Body of pancreas (tissue), 4 donors: ENCODE data around the gene NISCH. TPM values are rescaled to one million over a fixed set of nuclear protein-coding genes. Genes with fewer than 3 reads are reported as not detected.

ENCODE experiments used
- ATAC-seq: fragments of 150-250 bp; one replicate; pipeline ENCODE4 v1.9.1; 2016
- DNase-seq, 4 donors: peaks; one replicate each; pipeline ENCODE4 v3.0.0-alpha.2; 2019
- H3K27ac ChIP-seq, 4 donors: fragments of 200-600 bp; sonication (generic); 1 replicate in 3 of 4; 2 replicates in 1 of 4; pipeline versions ENCODE4 v1.5.1 to v1.6.1; 2016 to 2019; ENCODE audit warnings: mild to moderate bottlenecking in 1 of 4, mixed read lengths in 1 of 4, moderate library complexity in 1 of 4
- H3K27me3 ChIP-seq, 2 donors: fragments of 200-600 bp; sonication (generic); one replicate each; pipeline ENCODE4 v1.6.0; 2016; ENCODE audit warnings: mild to moderate bottlenecking in 1 of 2
- H3K36me3 ChIP-seq, 2 donors: fragments of 200-600 bp; sonication (generic); replicated peaks in 1 of 2; 2 replicates each; pipeline ENCODE4 v1.5.1; 2016; ENCODE audit warnings: low read depth in 2 of 2; ENCODE audit not compliant: insufficient read depth in 1 of 2
- H3K4me1 ChIP-seq: fragments of 200-600 bp; sonication (generic); one replicate; pipeline ENCODE4 v1.6.0; 2016
- H3K4me3 ChIP-seq, 2 donors: fragments of 200-600 bp; sonication (generic); 1 replicate in 1 of 2; 2 replicates in 1 of 2; pipeline ENCODE4 v1.5.1; 2016 to 2019
- H3K9me3 ChIP-seq, 3 donors: fragments of 200-600 bp; sonication (generic); 1 replicate in 2 of 3; 2 replicates in 1 of 3; pipeline ENCODE4 v1.5.1; 2016
- POLR2A ChIP-seq, 3 donors: fragments of 450-650 bp; IDR thresholded peaks; one replicate each; pipeline ENCODE4 v1.6.1; 2016; ENCODE audit warnings: antibody characterized with exemption in 3 of 3, mild to moderate bottlenecking in 2 of 3
- WGBS, 2 donors: methylation state at CpG; one replicate each; pipeline ENCODE4 v1.1.5; 2017; 5-methylcytosine and 5-hydroxymethylcytosine counted together
- intact Hi-C: fragments of 100-400 bp; cut with DNase I; formaldehyde crosslinking; loops from one replicate; pipeline ENCODE4 v1.15.1; 2023
- total RNA-seq, 2 donors: library from RNA; depleted of rRNA; stranded (reverse); fragments of >200 nt; gene quantifications; one replicate each; pipeline ENCODE4 v1.1.0, GENCODE V29; 2016
- TF ChIP-seq, protein P1 (sequence below), 7 experiments: fragments of 450-650 bp in 4 of 7; fragments of 200-600 bp in 3 of 7; sonication (generic) in 3 of 7; IDR thresholded peaks; one replicate each; pipeline ENCODE4 v1.5.1; 2016 to 2019; ENCODE audit warnings: antibody characterized with exemption in 7 of 7

NISCH gene
- total RNA-seq, 2 donors from 2014 or later: 58.9 to 115 TPM

DNA sequence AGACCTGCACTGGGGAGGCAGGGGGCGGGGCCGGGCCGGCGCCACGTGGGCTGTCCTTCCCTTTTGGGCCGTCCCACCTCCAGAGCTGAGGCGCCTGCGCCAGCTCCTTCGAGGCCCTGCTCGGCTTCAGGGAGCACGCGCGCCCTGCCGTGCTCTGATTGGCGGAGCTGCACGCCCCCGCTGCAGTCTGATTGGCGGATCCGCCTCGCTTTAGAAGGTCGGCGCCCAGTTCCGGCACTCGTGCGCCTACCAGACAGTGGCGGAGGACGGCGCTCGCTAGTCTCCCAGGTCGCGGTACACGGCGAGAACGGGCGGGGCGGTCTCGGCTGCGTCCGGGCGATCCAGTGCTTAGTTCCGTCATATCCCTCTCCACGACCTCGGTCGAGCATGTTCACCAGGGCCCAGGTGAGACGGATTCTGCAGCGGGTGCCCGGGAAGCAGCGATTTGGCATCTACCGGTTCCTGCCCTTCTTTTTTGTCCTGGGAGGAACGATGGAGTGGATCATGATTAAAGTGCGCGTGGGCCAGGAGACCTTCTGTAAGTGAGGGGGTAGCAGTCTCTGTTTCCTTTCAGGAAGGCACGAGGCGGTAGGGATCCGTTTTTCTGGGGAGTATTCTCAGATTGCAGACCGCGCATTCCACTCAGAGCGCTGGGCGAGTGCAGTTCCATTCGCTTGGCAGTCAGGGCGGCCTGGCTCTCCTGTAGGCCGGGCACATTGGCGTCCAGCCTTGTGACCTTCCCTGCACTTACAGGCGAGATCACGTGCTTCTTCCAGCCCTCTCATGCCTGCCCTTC is 81.2 kb downstream of the NISCH start, which contains the start of gene UQCC5:
TSS of gene UQCC5 (plus strand) at position 237 of the 796 bp plus-strand sequence. CDS start at position 388, 151 bp downstream.
- intact Hi-C loops: loop anchor here (10.0 kb wide), 1 partner anchor 82 kb away; the partner anchor contains the start of genes NISCH and TNNC1
- Histone ChIP-seq H3K4me3 (peak within 1 kb of the TSS; percentile 28 to 61), H3K27me3 (no peaks in the 10 kb centered on the region), H3K27ac (peak within 1 kb of the TSS; percentile 84 to 96 (median 92)), H3K36me3 (no peaks in the 10 kb centered on the region), H3K4me1 (peaks cover 55% of the 10 kb centered on the region), H3K9me3 (no peaks in the 10 kb centered on the region)
- WGBS, 2 donors: 1 to 2% methylated on average over 19 to 65 of the region's 65 CpGs
- TF ChIP-seq, protein P1, sequence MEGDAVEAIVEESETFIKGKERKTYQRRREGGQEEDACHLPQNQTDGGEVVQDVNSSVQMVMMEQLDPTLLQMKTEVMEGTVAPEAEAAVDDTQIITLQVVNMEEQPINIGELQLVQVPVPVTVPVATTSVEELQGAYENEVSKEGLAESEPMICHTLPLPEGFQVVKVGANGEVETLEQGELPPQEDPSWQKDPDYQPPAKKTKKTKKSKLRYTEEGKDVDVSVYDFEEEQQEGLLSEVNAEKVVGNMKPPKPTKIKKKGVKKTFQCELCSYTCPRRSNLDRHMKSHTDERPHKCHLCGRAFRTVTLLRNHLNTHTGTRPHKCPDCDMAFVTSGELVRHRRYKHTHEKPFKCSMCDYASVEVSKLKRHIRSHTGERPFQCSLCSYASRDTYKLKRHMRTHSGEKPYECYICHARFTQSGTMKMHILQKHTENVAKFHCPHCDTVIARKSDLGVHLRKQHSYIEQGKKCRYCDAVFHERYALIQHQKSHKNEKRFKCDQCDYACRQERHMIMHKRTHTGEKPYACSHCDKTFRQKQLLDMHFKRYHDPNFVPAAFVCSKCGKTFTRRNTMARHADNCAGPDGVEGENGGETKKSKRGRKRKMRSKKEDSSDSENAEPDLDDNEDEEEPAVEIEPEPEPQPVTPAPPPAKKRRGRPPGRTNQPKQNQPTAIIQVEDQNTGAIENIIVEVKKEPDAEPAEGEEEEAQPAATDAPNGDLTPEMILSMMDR (IDR thresholded peaks at IDR 0.05): peak in 2 of 7 experiments; percentile 5 to 17
- TF ChIP-seq POLR2A (IDR thresholded peaks at IDR 0.05): peak; percentile 95 to 98 (median 98)
- peak; percentile 98 to 99 (median 98) for DNase-seq
- peak; percentile 93 for ATAC-seq

DNA sequence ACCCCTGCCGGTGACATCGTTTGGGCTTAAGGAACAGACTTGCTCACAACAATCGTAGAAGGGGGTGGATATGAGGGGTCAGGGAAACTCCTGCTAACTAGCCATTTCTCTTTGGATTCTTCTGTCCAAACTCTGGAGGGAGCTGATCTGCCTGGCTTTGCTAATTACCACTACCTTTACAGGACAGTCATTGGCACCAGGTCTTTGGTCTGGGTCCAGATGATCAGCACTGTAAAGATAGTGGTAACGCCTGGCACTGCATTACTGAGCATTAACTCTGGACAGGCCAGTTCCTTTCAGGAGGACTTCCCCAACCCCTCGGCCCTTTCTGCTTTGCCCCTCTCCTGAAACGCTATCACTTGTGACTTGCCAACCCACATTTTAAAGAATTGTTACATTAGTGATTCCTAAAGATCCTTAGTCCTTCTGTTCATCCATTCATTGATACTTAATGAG is 81.8 kb downstream of the NISCH start:
- DNase-seq (no peak), ATAC-seq (no peak)
- Histone ChIP-seq H3K9me3 (no peaks in the 10 kb centered on the region), H3K27me3 (no peaks in the 10 kb centered on the region), H3K4me1 (peaks cover 55% of the 10 kb centered on the region), H3K36me3 (no peaks in the 10 kb centered on the region), H3K27ac (peak overlapping the region; percentile 84 to 96 (median 92)), H3K4me3 (peak overlapping the region; percentile 28 to 61)
- intact Hi-C loops: loop anchor here (10.0 kb wide), 1 partner anchor 82 kb away; the partner anchor contains the start of genes NISCH and TNNC1
- WGBS, 2 donors: 0 to 1% methylated on average over 6 of the region's 6 CpGs
- TF ChIP-seq POLR2A (IDR thresholded peaks at IDR 0.05): no peak
- TF ChIP-seq, protein P1 (IDR thresholded peaks at IDR 0.05): peak in 1 of 7 experiments; percentile 23

DNA sequence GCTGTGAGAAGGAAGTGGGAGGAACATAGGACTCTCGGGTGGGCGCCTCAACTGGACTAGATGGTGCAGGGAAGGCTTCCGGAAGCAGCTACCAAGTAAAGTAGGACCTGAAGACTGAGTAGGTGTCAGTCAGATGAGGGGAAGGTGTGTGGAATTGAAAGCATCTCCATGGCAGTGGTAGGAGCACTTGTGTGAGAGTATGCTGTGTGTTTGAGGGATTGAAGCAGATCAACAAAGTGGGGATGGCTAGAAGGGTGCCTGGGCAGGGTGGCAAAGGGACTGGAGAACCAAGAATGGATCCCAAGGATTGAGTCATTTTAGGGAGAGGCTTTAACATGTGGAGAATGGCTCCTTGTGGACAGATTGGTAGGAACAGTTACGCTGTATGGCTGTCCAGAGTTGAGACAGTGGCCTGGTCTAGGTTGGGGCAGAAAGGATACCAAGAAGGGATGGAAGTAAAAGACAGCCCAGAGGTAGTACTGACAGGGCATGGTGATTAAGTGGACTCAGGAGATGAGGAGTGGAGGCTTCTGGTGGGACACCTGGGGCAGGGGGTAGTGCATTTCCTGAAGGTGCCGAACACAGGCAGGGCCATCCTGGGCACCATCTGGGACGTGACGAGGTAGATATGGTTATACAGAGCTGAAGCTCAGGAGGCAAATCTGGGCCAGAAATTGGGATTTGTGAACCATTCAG is 82.5 kb downstream of the NISCH start:
- Histone ChIP-seq H3K27me3 (no peaks in the 10 kb centered on the region), H3K4me3 (no peak overlapping the region), H3K9me3 (no peaks in the 10 kb centered on the region), H3K4me1 (peaks cover 50% of the 10 kb centered on the region), H3K36me3 (no peaks in the 10 kb centered on the region), H3K27ac (peak overlapping the region in 3 of 4 donors; percentile 84 to 96 (median 93))
- ATAC-seq (no peak), DNase-seq (peak in 1 of 4 donors; percentile 15)
- 39 to 52% methylated on average over 7 of the region's 7 CpGs for WGBS, 2 donors
- intact Hi-C loops: loop anchor here (10.0 kb wide), 1 partner anchor 83 kb away; the partner anchor contains the start of genes NISCH and TNNC1
- TF ChIP-seq, protein P1 (IDR thresholded peaks at IDR 0.05): no peak
- no peak for TF ChIP-seq POLR2A (IDR thresholded peaks at IDR 0.05)

DNA sequence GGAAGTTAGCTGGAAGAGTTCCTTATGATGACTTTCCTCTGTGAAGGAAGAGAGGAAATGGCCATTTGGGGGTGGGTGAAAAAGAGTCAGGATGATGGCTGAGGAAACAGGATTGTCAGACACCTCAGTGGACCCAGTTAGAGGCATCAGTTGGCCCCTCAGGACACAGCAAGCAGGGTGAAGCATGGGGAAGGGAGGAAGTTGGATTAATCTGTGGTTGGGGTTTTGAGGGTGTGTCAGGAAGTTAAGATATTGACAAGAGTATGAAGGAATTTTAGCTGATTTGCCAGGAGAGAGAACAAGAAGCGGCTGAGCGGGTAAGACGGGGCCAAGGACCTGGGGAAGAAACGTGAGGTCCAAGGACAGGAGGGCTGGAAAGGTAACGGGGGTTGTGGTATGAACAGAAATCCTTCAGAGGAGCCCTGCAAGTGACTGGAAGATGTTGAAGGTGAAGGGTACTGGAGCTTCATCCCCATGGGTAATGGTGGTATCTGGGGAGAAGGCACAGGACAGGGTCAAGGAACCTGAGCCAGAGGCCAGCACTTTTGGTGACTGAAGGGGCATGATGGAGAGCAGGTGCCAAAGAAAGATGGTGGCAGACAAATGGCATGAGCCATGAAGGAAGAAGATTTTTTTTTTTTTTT is 83.7 kb downstream of the NISCH start:
- no peaks in the 10 kb centered on the region for H3K9me3 ChIP-seq
- H3K4me3 ChIP-seq: no peak overlapping the region
- intact Hi-C loops: loop anchor here (10.0 kb wide), 1 partner anchor 84 kb away; the partner anchor contains the start of genes NISCH and TNNC1
- no peaks in the 10 kb centered on the region for H3K27me3 ChIP-seq
- DNase-seq (peak in 1 of 4 donors; percentile 7), ATAC-seq (no peak)
- H3K36me3 ChIP-seq: no peaks in the 10 kb centered on the region
- WGBS, 2 donors: 59 to 71% methylated on average over 5 of the region's 5 CpGs
- peaks cover 43% of the 10 kb centered on the region for H3K4me1 ChIP-seq
- TF ChIP-seq, protein P1 (IDR thresholded peaks at IDR 0.05): no peak
- no peak for TF ChIP-seq POLR2A (IDR thresholded peaks at IDR 0.05)
- peak overlapping the region in 1 of 4 donors; percentile 6 for H3K27ac ChIP-seq
